ENCODE data around the gene TRPT1. TPM values are rescaled to one million over a fixed set of nuclear protein-coding genes. Genes with fewer than 3 reads are reported as not detected.

TRPT1 gene
- total and polyA plus RNA-seq, 9 of the 15 experiments (the other 6 are each of a cell fraction or from before 2014, with no cell fraction given) = 4.6 to 41.7 (median 23.1) TPM

GRCh38 chr11:64269540-64270220 is 43.7 kb upstream of the TRPT1 start (continued):
- TF ChIP-seq FOXP4 (CRISPR knock-in tag; IDR thresholded peaks at IDR 0.05; ENCODE audit: borderline replicate concordance) (peak; percentile 82; the same call in 1 of the 2 replicates), NFXL1 (CRISPR knock-in tag; IDR thresholded peaks at IDR 0.05) (no peak), MEF2D (tag; conservative IDR thresholded peaks at IDR 0.05; ENCODE audit: low read depth) (no peak), ZZZ3 (IDR thresholded peaks at IDR 0.05) (no peak), SRSF1 (IDR thresholded peaks at IDR 0.05; ENCODE audit: low read depth, low read length) (peak; percentile 76; the same call in 1 of the 2 replicates), MTA2 (IDR thresholded peaks at IDR 0.05; ENCODE audit: low read depth) (peak; percentile 91), TFE3 (CRISPR knock-in tag; IDR thresholded peaks at IDR 0.05) (peak; percentile 35; the same call in 1 of the 2 replicates), ZNF324 (CRISPR knock-in tag; IDR thresholded peaks at IDR 0.05) (no peak; the same call in 1 of the 2 replicates), OTX1 (CRISPR knock-in tag; IDR thresholded peaks at IDR 0.05) (0 out of 2 replicates have a peak, but pooled peaks have one; percentile 12), CHD4 (IDR thresholded peaks at IDR 0.05; ENCODE audit: insufficient read depth, insufficient replicate concordance, low read depth, low read length, poor library complexity, severe bottlenecking) (peak; percentile 7), NFIC (IDR thresholded peaks at IDR 0.05) (peak; percentile 27; the same call in 1 of the 2 replicates), ZKSCAN1 (IDR thresholded peaks at IDR 0.05; ENCODE audit: low read depth, low read length) (no peak), SMAD3 (CRISPR knock-in tag; conservative IDR thresholded peaks at IDR 0.05) (no peak), RUNX1 (IDR thresholded peaks at IDR 0.05; ENCODE audit: low read depth) (no peak; the same call in 1 of the 2 replicates), BCLAF1 (IDR thresholded peaks at IDR 0.05; ENCODE audit: borderline replicate concordance in 1 of 2, control insufficient read depth in 1 of 2, low read depth in 2 of 2, low read length in 1 of 2) (peak in 1 of 2 experiments; percentile 78; a peak in 2 of 4 replicates), TCFL5 (CRISPR knock-in tag; conservative IDR thresholded peaks at IDR 0.05) (no peak), ZNF696 (CRISPR knock-in tag; conservative IDR thresholded peaks at IDR 0.05) (no peak; the same call in 1 of the 2 replicates), ZNF165 (CRISPR knock-in tag; IDR thresholded peaks at IDR 0.05; ENCODE audit: borderline replicate concordance) (no peak), ZSCAN32 (CRISPR knock-in tag; IDR thresholded peaks at IDR 0.05) (peak; percentile 45), CBFA2T3 (IDR thresholded peaks at IDR 0.05) (no peak)
